Stimulated activated CD4-positive, alpha-beta T cell treated with anti-CD3 and anti-CD28 coated beads, Interleukin-15, amount 100 ng/mL, for 48 hours (primary cell): ENCODE results near the gene JAG1.
"Not testable (repeated sequence)": the region's sequence is repeated elsewhere in the genome, so short reads cannot be mapped to it uniquely, and the experiment has no call there.

Experiments used
- DNase-seq, 2 donors: peaks; one replicate each; pipeline ENCODE4 v3.0.0-alpha.2; 2020; ENCODE audit warnings: low read depth in 2 of 2

JAG1 gene

DNA sequence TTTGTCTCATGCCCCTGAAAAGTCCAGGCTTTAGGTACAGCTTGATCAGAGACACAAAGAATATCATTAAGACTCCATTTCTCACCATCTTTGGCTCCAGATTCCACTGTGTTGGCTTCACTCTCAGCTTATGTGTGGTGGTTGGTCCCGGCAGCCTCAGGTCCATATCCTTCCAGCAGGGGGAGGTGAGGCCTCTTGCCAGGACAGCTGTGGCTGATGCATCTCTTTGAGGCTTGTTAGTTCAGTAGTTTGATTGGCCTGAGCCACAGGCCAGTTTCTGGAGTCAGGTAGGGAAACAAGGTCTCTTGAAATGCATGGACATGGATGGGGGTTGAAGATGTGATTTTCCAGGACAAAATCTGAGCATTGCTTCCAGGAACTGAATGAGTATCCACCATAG lies 62.4 kb downstream of the JAG1 start:
- DNase-seq: no peak

DNA sequence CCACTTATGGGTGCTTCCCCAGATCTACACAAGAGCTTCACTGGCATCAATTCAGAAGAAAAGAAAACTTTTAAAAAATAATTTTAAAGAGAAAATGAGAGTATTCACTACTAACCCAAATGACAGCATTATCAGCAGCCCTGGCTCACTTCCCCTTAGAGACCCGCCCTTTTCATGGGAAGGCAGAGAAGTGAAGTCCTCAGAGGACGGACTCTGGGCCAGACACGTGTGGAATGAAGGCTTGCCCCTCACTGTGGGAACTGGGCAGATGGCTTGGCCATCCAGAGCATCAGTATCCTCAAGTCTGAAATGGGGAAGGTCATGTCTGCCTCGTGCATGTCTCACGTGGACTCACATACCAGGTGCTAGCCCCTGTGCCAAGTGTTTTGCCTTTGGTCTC lies 63.5 kb downstream of the JAG1 start:
- no peak for DNase-seq

DNA sequence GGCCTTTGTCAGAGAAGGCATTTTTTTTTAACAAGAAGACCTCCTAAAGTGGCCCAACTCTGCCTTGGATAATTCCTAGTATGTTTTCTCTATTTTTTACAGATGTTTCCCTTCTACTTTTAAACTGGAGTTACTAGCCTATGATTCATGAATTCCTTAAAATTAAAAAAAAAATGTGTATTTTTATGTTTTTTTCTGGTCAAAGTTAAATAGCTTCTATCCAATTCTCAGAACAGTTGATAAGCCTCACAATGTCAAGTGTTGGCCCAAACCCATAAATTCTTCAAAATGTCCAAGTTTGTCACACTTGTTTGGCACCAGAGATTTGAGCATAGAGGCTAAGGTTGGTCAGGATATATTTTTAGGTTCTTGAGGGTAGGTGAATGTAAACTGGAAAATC lies 64.0 kb downstream of the JAG1 start:
- no peak for DNase-seq

DNA sequence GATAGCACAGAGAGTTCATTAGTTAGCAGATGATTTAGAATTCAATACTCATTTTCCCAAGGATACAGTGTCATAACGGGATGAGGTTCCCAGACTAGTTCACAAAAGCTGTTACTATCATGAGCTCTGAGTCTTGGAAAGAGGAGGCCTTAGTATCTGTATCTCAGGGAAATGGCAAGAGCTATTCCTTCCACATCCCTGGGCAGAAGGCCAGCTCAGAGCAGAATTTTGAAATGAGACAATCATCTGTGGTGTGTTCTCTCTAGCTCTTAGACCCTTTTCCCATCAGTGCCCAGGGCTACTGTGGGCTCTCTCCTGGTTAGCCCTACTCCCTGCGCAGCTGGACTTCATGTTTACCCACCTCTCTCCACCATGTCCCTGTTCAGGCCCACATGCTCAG lies 64.5 kb downstream of the JAG1 start:
- DNase-seq: no peak

DNA sequence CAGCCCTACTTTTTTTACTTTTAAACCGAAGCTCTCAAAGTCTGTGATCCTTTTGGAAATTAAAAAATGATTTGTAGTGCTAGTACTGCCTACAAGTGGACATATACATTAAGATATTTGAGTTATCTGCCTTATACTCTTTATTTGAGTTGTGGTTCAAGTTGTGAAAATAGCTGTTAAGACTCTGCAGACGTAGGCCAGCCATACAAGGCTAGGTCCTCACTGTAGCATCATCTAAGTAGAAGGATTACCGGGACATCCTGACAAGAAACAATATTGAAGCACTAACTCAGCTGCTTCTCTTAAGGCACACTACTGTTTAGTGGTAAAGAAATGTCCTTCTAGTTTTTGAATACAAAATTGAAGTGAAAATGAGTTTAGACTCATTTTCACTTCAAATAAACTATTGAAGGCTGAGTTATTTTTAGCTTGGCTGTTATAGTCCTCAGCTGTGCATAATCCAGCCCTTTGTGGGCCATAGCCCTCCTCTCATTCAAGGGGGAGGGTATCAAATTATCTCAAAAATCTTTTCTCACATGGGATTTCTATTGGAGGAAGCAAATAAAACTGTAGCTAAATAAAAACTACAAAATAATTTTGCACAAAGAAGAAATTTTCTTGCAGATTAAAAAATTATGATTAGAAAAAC lies 68.1 kb downstream of the JAG1 start:
- no peak for DNase-seq

DNA sequence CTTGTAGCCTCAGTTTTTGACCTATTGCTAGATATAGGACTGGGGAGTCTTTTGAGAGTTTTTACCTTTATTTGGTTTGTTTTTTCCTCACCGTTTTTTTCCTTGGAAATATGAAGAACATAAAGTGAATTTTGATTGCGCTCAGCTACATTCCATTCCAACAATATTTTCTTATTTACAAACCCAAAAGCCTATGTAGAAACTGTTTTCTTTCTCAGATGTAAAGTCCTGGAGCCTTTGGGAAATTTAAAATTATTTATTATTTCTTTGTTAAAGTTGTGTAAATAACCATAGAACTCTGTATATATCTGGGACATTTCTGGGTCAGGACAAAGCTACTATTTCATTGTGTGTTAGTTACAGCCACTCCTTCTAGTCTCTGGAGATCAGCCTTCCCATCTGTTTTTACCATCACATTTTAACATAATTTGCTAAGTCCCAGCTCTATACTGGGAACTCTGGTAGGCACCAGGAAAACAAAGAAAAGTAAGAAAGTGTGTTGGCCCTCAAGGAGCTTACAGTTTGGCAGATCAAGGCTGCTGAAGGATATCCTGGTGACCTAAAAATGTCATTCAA lies 68.8 kb downstream of the JAG1 start:
- no peak for DNase-seq

DNA sequence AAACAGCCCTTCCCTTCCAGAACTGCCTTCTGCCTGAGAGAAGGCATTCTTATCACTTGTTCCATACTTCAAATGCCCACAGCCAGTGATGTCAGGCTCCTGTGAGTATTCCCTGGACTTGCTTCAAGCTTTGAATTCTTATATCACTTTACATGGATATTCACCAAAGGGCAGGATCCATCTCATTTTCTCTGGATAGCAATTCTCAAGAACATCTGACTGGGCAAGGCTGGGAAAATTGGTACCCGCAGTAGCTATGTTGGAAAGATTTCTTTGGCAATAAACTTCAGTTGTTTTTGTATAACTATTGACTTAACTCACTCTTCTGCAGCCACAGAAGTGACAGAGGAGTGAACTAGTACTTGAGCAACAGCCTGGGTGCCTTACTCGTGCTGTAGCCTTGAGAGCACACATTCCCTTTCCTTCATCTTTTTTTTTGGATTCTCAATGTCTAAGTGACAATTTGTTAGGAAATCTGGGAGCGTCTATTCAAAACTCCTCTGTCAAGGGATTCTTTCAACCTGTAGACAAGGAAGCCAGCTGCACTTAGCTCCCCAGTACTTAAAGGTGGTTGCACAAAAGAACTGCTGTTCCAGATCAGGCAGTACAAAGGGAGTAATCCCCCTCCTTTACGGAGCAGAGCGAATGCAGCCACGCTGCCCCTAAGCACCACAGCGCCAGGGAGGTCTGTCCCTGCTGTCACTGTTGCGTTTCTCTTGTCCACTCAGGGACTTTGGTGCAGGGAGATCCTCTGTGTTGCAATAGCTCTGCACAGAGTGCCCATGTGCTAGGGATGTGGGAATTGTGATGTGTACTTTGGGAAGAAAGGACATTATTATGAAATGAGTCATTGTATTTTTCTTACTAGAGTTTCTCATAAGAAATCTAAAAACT lies 69.6 kb downstream of the JAG1 start:
- no peak for DNase-seq

DNA sequence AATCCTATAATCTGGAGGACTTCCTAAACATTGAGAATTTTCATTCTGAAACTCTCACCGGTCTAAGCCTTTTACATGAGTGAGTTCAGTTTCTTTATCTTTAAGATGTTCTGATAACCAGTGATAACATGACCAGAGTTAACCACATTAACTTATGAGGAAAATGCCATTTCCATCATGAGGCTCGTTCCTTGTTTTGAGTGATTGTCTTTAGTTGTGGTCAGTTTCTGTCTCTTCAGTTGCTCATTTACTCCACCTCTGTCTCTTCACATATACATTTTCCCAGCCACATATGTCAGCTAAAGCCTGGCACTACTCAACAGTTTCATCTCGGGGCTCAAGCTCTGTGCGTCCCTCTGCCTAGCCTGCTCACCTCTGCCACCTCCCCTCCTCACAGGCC lies 70.4 kb downstream of the JAG1 start:
- DNase-seq: no peak

DNA sequence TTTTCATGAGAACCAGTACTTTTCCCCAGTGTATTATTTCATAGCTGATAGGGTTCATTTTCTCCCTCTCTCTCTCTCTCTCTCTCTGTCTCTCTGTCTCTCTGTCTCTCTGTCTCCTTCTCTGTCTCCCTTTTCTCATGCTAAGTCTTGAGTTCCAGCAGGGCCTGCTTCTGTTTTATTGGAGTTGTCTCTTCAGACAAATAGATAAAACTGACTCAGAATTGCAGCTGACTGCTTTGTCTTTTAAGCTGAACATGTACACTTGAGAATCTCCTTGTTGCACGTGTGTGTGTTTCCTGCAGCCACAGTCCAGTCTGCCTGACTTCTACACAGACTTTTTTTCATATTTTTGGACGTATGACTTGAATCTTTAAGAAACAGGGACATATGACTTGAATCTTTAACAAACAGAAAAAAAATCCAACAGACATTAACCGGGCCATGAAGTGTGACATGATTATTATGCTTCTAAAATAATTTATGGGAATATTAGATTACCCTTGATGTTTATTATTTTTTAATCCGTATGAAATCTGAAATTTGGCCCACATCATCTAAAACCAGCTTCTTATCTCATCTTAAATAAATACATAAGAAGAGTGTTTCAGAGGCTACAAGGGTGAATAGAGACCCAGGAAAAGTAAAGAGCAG lies 71.5 kb downstream of the JAG1 start:
- DNase-seq: no peak

DNA sequence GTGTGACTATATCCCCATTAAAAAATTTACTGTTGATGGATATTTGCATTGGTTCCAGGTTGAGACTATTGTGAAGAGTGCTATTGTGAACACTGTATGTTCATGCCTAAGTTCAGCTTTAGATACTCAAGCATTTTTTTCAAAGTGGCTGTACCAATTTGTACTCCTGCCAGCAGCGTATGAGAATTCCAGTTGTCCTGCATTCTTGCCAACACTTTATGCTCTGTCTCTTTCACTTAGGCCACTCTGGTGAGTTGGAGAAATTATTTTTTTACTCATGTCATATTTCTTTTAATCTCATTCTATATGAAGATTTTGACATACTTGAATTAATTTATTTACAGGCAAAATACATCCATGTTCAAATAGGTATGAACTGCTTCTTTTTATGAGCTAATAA lies 76.2 kb downstream of the JAG1 start:
- DNase-seq: no peak

DNA sequence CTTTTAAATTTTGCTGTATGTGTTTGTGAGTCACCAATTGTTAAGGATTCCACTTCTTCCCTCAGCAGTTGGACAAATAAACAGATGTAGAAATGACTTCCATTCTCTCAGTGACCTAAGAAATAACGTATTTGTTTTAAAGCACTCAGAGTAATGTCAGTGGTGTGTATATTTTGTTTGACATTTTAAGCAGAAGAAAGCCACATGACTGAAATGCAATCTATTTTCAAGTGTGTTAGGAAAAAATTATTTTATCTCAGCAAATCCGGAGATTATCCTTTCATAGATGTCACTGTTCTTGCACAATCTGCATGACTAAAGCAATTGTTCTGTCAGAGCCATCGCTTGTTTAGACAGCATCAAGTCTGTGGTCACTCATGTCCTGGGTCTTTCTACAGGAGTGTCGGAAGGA lies 77.1 kb downstream of the JAG1 start:
- no peak for DNase-seq

DNA sequence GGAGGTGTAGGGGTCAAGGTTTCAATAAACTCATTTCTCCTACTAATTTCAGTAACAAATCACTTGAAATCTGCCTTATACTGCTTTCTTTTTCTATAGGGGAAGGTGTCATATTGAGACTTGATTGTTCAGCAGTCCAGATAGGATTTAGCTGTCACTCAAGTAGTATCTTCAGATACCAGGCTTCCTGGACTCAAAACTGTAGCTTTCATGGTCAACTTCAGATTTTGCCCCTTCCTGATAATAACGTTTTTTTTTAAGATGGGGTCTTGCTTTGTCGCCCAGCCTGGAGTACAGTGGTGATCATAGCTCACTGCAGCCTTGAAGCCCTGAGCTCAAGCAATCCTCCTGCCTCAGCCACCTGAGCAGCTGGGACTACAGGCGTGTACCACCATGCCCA lies 77.8 kb downstream of the JAG1 start:
- DNase-seq: no peak

DNA sequence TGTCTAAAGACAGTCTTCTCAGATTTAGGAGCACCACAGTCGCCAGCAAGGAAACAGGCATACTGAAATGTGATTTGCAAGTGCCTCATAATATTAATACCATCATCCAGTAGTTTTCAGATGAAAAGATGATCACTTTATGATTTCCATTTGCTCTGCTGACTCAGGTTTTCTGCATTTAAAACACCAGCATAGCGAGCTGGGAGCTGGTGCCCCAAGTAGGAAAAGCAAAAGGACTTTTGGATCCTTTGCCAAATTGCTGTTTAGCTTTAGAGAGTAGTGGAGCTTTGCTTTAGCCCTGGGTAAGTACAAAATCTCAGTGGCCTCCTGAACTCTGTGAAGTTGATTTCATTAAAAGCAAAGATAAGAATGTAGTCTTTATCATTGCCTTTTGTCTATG lies 78.5 kb downstream of the JAG1 start:
- DNase-seq: no peak

DNA sequence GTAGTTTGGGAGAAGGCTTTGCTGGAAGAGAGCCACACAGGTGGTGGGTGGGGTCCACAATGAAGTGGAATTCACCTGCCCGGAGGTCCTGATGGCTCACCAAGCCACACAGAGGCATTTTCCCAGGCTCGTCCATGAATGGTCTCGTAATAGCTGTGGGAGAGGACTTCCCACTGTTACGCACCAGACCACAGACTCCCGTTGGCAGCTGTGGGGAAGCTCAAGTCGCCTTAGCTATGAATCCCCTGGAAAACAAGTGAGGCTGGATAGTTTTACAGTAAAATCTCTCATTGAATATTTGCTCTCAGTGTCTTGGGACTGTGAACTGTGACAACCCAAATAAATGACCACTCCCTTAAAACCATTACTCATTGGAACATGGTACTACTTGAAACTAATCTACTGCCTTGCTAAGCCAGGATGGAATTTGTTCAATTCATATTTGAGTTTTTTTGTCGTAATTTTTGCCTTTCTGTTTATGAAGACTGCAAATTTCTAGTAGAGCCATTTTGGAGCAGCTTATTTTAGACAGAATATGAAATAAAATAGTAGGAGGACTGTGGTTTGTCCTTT lies 79.4 kb downstream of the JAG1 start:
- no peak for DNase-seq

DNA sequence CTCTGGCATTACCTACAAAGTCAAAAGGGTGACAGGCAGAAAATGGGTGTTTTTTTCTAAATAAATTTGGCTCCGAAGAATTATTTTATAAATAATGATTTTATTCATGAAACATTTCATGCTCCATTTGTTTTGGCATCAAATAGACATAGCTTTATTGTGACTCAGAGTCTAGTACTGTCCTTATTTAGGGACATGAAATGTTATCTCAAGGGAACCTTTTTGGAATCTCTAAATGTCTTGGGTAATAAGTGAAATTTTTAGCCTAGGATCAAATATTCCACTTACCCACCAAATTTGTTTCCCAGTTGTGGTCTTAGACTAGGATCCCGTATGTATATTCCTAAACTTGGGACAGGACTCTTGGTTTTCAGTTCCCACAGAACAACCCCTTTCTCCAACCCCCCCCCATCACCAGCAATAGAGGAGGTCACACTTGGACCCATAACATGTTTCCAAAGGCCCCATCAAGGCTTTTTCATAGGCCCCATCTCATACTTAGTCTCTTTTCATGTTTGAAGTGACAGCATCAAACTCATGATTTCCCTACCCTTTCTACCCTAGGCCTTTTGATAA lies 81.8 kb downstream of the JAG1 start:
- no peak for DNase-seq

DNA sequence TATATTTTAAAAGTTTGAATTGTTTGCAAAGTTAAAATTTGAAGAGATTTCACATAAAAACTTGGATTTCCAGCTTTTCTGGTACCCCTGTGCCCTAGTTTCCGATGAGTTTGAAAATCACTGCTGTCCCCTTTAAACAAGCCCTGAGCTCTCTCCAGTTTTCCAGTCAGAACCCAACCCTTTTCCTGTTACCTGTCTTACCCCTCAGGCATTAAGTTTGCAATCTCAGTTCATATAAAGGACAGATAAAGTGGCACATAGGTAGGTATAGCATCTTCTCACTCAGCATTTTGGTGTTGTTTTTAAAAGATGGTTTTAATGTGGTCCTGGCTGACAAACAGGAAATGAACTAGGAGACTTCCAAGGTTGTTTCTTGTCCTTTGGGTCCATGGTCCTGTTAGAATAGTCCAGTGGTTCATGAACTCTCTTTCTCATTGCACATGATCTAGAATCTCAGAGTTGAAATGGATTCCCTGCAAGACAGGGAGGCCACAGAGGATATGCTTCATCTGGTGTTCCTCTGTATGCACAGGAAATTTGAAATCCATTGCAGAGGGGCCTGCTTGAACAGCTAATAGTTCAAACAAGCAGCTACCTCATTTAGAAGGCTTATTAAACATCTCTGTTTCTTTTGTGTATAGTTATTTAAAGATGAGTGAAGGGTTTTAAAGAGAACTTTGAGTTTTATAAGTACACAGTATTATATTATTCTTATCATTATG lies 82.7 kb downstream of the JAG1 start:
- DNase-seq: no peak

DNA sequence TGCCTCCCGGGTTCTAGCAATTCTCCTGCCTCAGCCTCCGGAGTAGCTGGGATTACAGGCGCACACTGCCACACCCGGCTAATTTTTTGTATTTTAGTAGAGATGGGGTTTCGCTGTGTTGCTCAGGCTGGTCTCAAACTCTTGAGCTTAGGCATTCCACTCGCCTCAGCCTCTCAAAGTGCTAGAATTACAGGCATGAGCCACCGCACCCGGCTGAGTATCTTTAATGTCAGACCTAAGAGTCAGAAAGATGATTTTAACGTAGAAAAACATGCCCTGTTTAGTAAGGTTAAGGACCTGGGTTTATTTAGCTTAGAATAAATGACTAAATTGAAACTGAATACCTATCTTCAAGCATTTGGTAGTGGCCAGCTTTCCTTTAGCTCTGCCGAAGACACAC lies 83.4 kb downstream of the JAG1 start:
- DNase-seq: not testable (repeated sequence)
